Esophagus squamous epithelium (tissue), 4 donors: ENCODE measurements around the gene RAB1B.

Experiments used
- POLR2A ChIP-seq, 4 donors: fragments of 450-650 bp; IDR thresholded peaks; one replicate each; pipeline ENCODE4 v1.6.1; 2017; ENCODE audit warnings: antibody characterized with exemption in 4 of 4, mild to moderate bottlenecking in 4 of 4, moderate library complexity in 3 of 4
- TF ChIP-seq, protein P1 (sequence below), 6 experiments: fragments of 450-650 bp in 4 of 6; fragments of 200-600 bp in 2 of 6; sonication (generic) in 2 of 6; IDR thresholded peaks; one replicate each; pipeline ENCODE4 v1.5.1; 2016 to 2019; ENCODE audit warnings: antibody characterized with exemption in 6 of 6, mild to moderate bottlenecking in 4 of 6, moderate library complexity in 4 of 6

DNA sequence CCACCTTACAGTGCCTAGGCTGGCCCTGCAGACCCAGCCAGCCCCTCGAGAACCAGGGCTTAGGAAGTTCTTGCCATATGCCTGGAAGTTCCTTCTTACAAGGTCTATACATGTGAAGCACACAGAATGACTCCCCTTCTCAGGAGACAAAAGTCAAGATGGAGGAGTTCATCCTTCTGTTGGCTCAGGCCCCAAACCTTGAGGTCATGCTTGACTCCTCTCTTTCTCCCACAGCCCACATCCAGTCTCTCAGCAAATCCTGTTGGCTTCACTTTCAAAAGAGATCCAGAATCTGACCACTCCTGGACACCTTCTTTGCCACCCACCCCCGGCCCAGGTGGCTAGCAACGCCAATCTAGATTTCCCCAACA is 50.1 kb downstream of the RAB1B start:
- TF ChIP-seq, protein P1, sequence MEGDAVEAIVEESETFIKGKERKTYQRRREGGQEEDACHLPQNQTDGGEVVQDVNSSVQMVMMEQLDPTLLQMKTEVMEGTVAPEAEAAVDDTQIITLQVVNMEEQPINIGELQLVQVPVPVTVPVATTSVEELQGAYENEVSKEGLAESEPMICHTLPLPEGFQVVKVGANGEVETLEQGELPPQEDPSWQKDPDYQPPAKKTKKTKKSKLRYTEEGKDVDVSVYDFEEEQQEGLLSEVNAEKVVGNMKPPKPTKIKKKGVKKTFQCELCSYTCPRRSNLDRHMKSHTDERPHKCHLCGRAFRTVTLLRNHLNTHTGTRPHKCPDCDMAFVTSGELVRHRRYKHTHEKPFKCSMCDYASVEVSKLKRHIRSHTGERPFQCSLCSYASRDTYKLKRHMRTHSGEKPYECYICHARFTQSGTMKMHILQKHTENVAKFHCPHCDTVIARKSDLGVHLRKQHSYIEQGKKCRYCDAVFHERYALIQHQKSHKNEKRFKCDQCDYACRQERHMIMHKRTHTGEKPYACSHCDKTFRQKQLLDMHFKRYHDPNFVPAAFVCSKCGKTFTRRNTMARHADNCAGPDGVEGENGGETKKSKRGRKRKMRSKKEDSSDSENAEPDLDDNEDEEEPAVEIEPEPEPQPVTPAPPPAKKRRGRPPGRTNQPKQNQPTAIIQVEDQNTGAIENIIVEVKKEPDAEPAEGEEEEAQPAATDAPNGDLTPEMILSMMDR (IDR thresholded peaks at IDR 0.05), result no peak
- TF ChIP-seq POLR2A (IDR thresholded peaks at IDR 0.05), result no peak
